Measurements from ENCODE around the gene CARNS1. TPM values are rescaled to one million over a fixed set of nuclear protein-coding genes. Genes with fewer than 3 reads are reported as not detected.

CARNS1 gene
- total RNA-seq, 6 experiments from 2014 or later: 0.05 to 0.14 (median 0.06) TPM; not detected in 1

- no peak overlapping the region for H3K27ac Mint-ChIP-seq
- DNase-seq: no peak
- no peaks in the 10 kb centered on the region for H3K4me1 Mint-ChIP-seq (ENCODE audit: low read depth)
- TF ChIP-seq CTCF (IDR thresholded peaks at IDR 0.05): no peak
- no peaks in the 10 kb centered on the region for H3K36me3 Mint-ChIP-seq (ENCODE audit: low read depth)
- H3K9me3 Mint-ChIP-seq: no peaks in the 10 kb centered on the region
- peaks cover 27% of the 10 kb centered on the region for H3K27me3 Mint-ChIP-seq (ENCODE audit: insufficient read depth)
- H3K4me3 Mint-ChIP-seq: no peak overlapping the region
Measured at GRCh38 chr11:67408437-67409200, 6.9 kb upstream of the CARNS1 start.

- Mint-ChIP-seq H3K4me3 (no peak overlapping the region), H3K27ac (no peak overlapping the region), H3K27me3 (ENCODE audit: insufficient read depth) (peaks cover 29% of the 10 kb centered on the region), H3K4me1 (ENCODE audit: low read depth) (no peaks in the 10 kb centered on the region), H3K9me3 (no peaks in the 10 kb centered on the region), H3K36me3 (ENCODE audit: low read depth) (no peaks in the 10 kb centered on the region)
- no peak for DNase-seq
- TF ChIP-seq CTCF (IDR thresholded peaks at IDR 0.05): no peak
Measured at GRCh38 chr11:67409261-67409666, 6.2 kb upstream of the CARNS1 start.

GRCh38 chr11:67409781-67410368 is 5.6 kb upstream of the CARNS1 start:
- TF ChIP-seq CTCF (IDR thresholded peaks at IDR 0.05): no peak
- H3K27ac Mint-ChIP-seq: no peak overlapping the region
- peaks cover 30% of the 10 kb centered on the region for H3K27me3 Mint-ChIP-seq (ENCODE audit: insufficient read depth)
- no peaks in the 10 kb centered on the region for H3K36me3 Mint-ChIP-seq (ENCODE audit: low read depth)
- H3K4me1 Mint-ChIP-seq (ENCODE audit: low read depth): no peaks in the 10 kb centered on the region
- DNase-seq: no peak
- H3K9me3 Mint-ChIP-seq: no peaks in the 10 kb centered on the region
- no peak overlapping the region for H3K4me3 Mint-ChIP-seq

GRCh38 chr11:67410369-67410831 is 5.1 kb upstream of the CARNS1 start:
- no peaks in the 10 kb centered on the region for H3K36me3 Mint-ChIP-seq (ENCODE audit: low read depth)
- no peaks in the 10 kb centered on the region for H3K9me3 Mint-ChIP-seq
- H3K27me3 Mint-ChIP-seq (ENCODE audit: insufficient read depth): peaks cover 32% of the 10 kb centered on the region
- DNase-seq: no peak
- TF ChIP-seq CTCF (IDR thresholded peaks at IDR 0.05): no peak
- no peaks in the 10 kb centered on the region for H3K4me1 Mint-ChIP-seq (ENCODE audit: low read depth)
- H3K27ac Mint-ChIP-seq: no peak overlapping the region
- no peak overlapping the region for H3K4me3 Mint-ChIP-seq

- no peaks in the 10 kb centered on the region for H3K36me3 Mint-ChIP-seq (ENCODE audit: low read depth)
- peaks cover 32% of the 10 kb centered on the region for H3K27me3 Mint-ChIP-seq (ENCODE audit: insufficient read depth)
- no peak for TF ChIP-seq CTCF (IDR thresholded peaks at IDR 0.05)
- H3K27ac Mint-ChIP-seq: no peak overlapping the region
- H3K4me1 Mint-ChIP-seq (ENCODE audit: low read depth): no peaks in the 10 kb centered on the region
- DNase-seq: no peak
- no peak overlapping the region for H3K4me3 Mint-ChIP-seq
- no peaks in the 10 kb centered on the region for H3K9me3 Mint-ChIP-seq
Measured at GRCh38 chr11:67410984-67411784, 4.3 kb upstream of the CARNS1 start.
